Activated CD8-positive, alpha-beta memory T cell treated with anti-CD3 and anti-CD28 coated beads, Interleukin-2, amount 50 U/mL, for 48 hours (primary cell): ENCODE data around the gene CDH23.

Source experiments
- DNase-seq: peaks from one replicate; pipeline ENCODE4 v3.0.0-alpha.2; 2020

Gene CDH23

GRCh38 chr10:71423901-71424300 lies 27.2 kb downstream of the CDH23 start:
- DNase-seq, result peak; percentile 20

- peak; percentile 33 for DNase-seq
Observed at GRCh38 chr10:71424496-71425194, 27.9 kb downstream of the CDH23 start.

- peak; percentile 34 for DNase-seq
Observed at GRCh38 chr10:71426058-71426605, 29.4 kb downstream of the CDH23 start.

GRCh38 chr10:71427246-71427645 lies 30.5 kb downstream of the CDH23 start:
- DNase-seq, result peak; percentile 1

- DNase-seq, result peak; percentile 22
Observed at GRCh38 chr10:71429304-71429703, 32.6 kb downstream of the CDH23 start.

GRCh38 chr10:71429929-71430328 lies 33.2 kb downstream of the CDH23 start:
- DNase-seq, result peak; percentile 43

GRCh38 chr10:71431239-71432100 lies 34.8 kb downstream of the CDH23 start:
- peak; percentile 44 for DNase-seq

GRCh38 chr10:71432101-71432905 lies 35.6 kb downstream of the CDH23 start:
- DNase-seq, result peak; percentile 23

- peak; percentile 30 for DNase-seq
Observed at GRCh38 chr10:71432956-71433767, 36.4 kb downstream of the CDH23 start.

- DNase-seq, result peak; percentile 41
Observed at GRCh38 chr10:71433768-71434744, 37.3 kb downstream of the CDH23 start.

- DNase-seq, result peak; percentile 38
Observed at GRCh38 chr10:71434760-71435394, 38.2 kb downstream of the CDH23 start.

GRCh38 chr10:71435571-71436267 lies 39.0 kb downstream of the CDH23 start:
- peak; percentile 39 for DNase-seq

GRCh38 chr10:71436268-71437125 lies 39.8 kb downstream of the CDH23 start:
- no peak for DNase-seq

- no peak for DNase-seq
Observed at GRCh38 chr10:71437537-71438092, 40.9 kb downstream of the CDH23 start.

GRCh38 chr10:71438761-71439160 lies 42.0 kb downstream of the CDH23 start:
- DNase-seq, result no peak

- no peak for DNase-seq
Observed at GRCh38 chr10:71439670-71440425, 43.1 kb downstream of the CDH23 start.

GRCh38 chr10:71440506-71441035 lies 43.9 kb downstream of the CDH23 start:
- no peak for DNase-seq
